Ramos (cell line): ENCODE measurements around the gene RAB11FIP3.
"Not testable (repeated sequence)": the region's sequence is repeated elsewhere in the genome, so short reads cannot be mapped to it uniquely, and the experiment has no call there.

Source experiments
- in situ Hi-C: fragments of 300-500 bp; cut with MboI; formaldehyde crosslinking; loops from one replicate; pipeline ENCODE4 v1.14.3; 2022; ENCODE audit warnings: low sequenced_read_pairs; ENCODE audit not compliant: unreplicated experiment

RAB11FIP3 gene

GRCh38 chr16:459761-460160 is 34.3 kb downstream of the RAB11FIP3 start:
- in situ Hi-C loops: no loop called here

GRCh38 chr16:460787-461186 is 35.3 kb downstream of the RAB11FIP3 start:
- in situ Hi-C loops: no loop called here

GRCh38 chr16:463071-463470 is 37.6 kb downstream of the RAB11FIP3 start:
- in situ Hi-C loops: no loop called here

- in situ Hi-C loops: no loop called here
Measured at GRCh38 chr16:466651-467050, 41.2 kb downstream of the RAB11FIP3 start.

GRCh38 chr16:467249-467871 is 41.9 kb downstream of the RAB11FIP3 start:
- in situ Hi-C loops: not testable (repeated sequence)

GRCh38 chr16:468068-468821 is 42.8 kb downstream of the RAB11FIP3 start:
- in situ Hi-C loops: no loop called here

- in situ Hi-C loops: not testable (repeated sequence)
Measured at GRCh38 chr16:469459-469858, 44.0 kb downstream of the RAB11FIP3 start.

GRCh38 chr16:470418-470817 is 45.0 kb downstream of the RAB11FIP3 start:
- in situ Hi-C loops: no loop called here

- in situ Hi-C loops: no loop called here
Measured at GRCh38 chr16:471353-472198, 46.1 kb downstream of the RAB11FIP3 start.

GRCh38 chr16:472199-472504 is 46.7 kb downstream of the RAB11FIP3 start:
- in situ Hi-C loops: no loop called here

- in situ Hi-C loops: no loop called here
Measured at GRCh38 chr16:473046-474043, 47.9 kb downstream of the RAB11FIP3 start.

- in situ Hi-C loops: no loop called here
Measured at GRCh38 chr16:474420-475122, 49.1 kb downstream of the RAB11FIP3 start.

GRCh38 chr16:476039-476438 is 50.6 kb downstream of the RAB11FIP3 start:
- in situ Hi-C loops: no loop called here

GRCh38 chr16:477301-478157 is 52.1 kb downstream of the RAB11FIP3 start:
- in situ Hi-C loops: no loop called here

- in situ Hi-C loops: not testable (repeated sequence)
Measured at GRCh38 chr16:478287-478686, 52.8 kb downstream of the RAB11FIP3 start.

- in situ Hi-C loops: no loop called here
Measured at GRCh38 chr16:482468-483185, 57.2 kb downstream of the RAB11FIP3 start.

GRCh38 chr16:483341-484075 is 58.1 kb downstream of the RAB11FIP3 start:
- in situ Hi-C loops: no loop called here
